Measurements from ENCODE around the gene TYMP. TPM values are rescaled to one million over a fixed set of nuclear protein-coding genes. Genes with fewer than 3 reads are reported as not detected.

The TYMP gene
- total and polyA plus RNA-seq, 2 donors (not counting 1 experiment from before 2014, with no cell fraction given) = 3.7 to 40.1 TPM

DNA sequence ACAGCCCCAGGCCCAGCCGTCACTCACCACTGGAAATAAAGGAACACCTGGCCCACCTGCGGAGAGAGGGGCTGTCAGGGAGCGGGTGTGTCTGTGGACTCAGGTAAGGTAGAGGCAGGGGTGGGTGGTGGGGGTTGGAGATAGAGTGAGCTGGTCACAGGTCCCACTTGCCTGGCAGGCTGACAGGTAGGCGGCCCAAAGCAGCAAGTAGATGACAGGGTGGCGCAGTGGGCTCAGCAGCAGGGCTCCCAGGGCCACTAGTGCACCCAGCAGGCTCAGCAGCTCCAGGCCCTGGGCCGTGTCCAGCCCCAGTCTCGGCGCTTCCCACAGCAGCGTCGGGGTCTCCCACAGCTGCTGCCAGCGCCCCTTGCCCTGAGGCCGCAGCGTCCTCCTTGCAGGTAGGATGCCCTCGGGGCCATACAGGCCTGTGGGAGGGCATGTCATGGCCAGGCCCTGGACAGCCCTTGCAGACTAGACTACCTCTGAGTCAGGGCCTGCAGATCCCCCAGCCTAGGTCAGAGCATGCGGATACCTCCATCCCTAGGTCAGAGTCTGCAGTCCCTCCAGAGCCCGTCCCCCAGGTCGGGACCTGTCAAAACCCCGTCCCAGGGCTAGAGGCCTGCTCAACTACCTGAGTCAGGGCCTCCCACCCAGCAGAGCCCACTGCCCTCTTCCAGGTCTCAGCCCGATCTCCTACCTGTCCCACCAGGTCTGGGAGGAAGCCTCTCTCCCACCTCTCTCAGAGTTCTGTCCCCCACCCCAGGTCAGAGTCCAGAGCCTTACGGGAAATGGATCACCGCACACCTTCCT, 23.0 kb downstream of the TYMP start:
- Histone ChIP-seq H3K27ac (ENCODE audit: insufficient read depth, low read length) (peak overlapping the region; percentile 86), H3K27me3 (ENCODE audit: control insufficient read depth, insufficient read depth, low read length) (no peaks in the 10 kb centered on the region), H2AFZ (ENCODE audit: low read length) (peak overlapping the region; percentile 81), H3K4me3 (replicated peaks in 1 of 4; ENCODE audit: control extremely low read depth in 1 of 4, insufficient read depth in 1 of 4, low read depth in 3 of 4, low read length in 4 of 4) (peak overlapping the region; percentile 91 to 97 (median 94)), H3K4me1 (ENCODE audit: control insufficient read depth, extremely low read depth, insufficient read depth, low read length) (peaks cover 3% of the 10 kb centered on the region), H3K79me2 (ENCODE audit: control insufficient read depth, insufficient read depth, low read length) (peaks cover 37% of the 10 kb centered on the region), H4K20me1 (ENCODE audit: control insufficient read depth, extremely low read depth, insufficient read depth, low read length) (no peaks in the 10 kb centered on the region), H3K9me3 (ENCODE audit: control insufficient read depth, insufficient read depth, low read depth, low read length) (no peaks in the 10 kb centered on the region), H3K9ac (ENCODE audit: insufficient read depth, low read length) (peak overlapping the region; percentile 81), H3K36me3 (ENCODE audit: control insufficient read depth, insufficient read depth, low read length) (peaks cover 19% of the 10 kb centered on the region), H3K4me2 (ENCODE audit: extremely low read depth, insufficient read depth, low read length) (peak overlapping the region; percentile 42)
- peak in 1 of 2 donors; percentile 3 for DNase-seq (ENCODE audit: low read depth in 2 of 2)
- TF ChIP-seq EZH2 (IDR thresholded peaks at IDR 0.05; ENCODE audit: low read length, missing control alignments) = no peak
- TF ChIP-seq, protein P1, sequence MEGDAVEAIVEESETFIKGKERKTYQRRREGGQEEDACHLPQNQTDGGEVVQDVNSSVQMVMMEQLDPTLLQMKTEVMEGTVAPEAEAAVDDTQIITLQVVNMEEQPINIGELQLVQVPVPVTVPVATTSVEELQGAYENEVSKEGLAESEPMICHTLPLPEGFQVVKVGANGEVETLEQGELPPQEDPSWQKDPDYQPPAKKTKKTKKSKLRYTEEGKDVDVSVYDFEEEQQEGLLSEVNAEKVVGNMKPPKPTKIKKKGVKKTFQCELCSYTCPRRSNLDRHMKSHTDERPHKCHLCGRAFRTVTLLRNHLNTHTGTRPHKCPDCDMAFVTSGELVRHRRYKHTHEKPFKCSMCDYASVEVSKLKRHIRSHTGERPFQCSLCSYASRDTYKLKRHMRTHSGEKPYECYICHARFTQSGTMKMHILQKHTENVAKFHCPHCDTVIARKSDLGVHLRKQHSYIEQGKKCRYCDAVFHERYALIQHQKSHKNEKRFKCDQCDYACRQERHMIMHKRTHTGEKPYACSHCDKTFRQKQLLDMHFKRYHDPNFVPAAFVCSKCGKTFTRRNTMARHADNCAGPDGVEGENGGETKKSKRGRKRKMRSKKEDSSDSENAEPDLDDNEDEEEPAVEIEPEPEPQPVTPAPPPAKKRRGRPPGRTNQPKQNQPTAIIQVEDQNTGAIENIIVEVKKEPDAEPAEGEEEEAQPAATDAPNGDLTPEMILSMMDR (conservative IDR thresholded peaks at IDR 0.05 in 1 of 2, IDR thresholded peaks at IDR 0.05 in 1 of 2; ENCODE audit: low read depth in 1 of 2, low read length in 2 of 2) = no peak

- H3K4me2 ChIP-seq (ENCODE audit: extremely low read depth, insufficient read depth, low read length) = peak overlapping the region; percentile 42
- no peak overlapping the region for H3K9ac ChIP-seq (ENCODE audit: insufficient read depth, low read length)
- no peak for DNase-seq (ENCODE audit: low read depth in 2 of 2)
- no peaks in the 10 kb centered on the region for H3K9me3 ChIP-seq (ENCODE audit: control insufficient read depth, insufficient read depth, low read depth, low read length)
- H4K20me1 ChIP-seq (ENCODE audit: control insufficient read depth, extremely low read depth, insufficient read depth, low read length) = no peaks in the 10 kb centered on the region
- no peaks in the 10 kb centered on the region for H3K27me3 ChIP-seq (ENCODE audit: control insufficient read depth, insufficient read depth, low read length)
- H3K79me2 ChIP-seq (ENCODE audit: control insufficient read depth, insufficient read depth, low read length) = peaks cover 37% of the 10 kb centered on the region
- TF ChIP-seq, protein P1 (conservative IDR thresholded peaks at IDR 0.05 in 1 of 2, IDR thresholded peaks at IDR 0.05 in 1 of 2; ENCODE audit: low read depth in 1 of 2, low read length in 2 of 2) = no peak
- no peak for TF ChIP-seq EZH2 (IDR thresholded peaks at IDR 0.05; ENCODE audit: low read length, missing control alignments)
- H3K27ac ChIP-seq (ENCODE audit: insufficient read depth, low read length) = no peak overlapping the region
- no peak overlapping the region for H2AFZ ChIP-seq (ENCODE audit: low read length)
- H3K4me3 ChIP-seq (replicated peaks in 1 of 4; ENCODE audit: control extremely low read depth in 1 of 4, insufficient read depth in 1 of 4, low read depth in 3 of 4, low read length in 4 of 4) = peak overlapping the region in 3 of 4 experiments; percentile 93 to 97 (median 94)
- peaks cover 3% of the 10 kb centered on the region for H3K4me1 ChIP-seq (ENCODE audit: control insufficient read depth, extremely low read depth, insufficient read depth, low read length)
- H3K36me3 ChIP-seq (ENCODE audit: control insufficient read depth, insufficient read depth, low read length) = peaks cover 19% of the 10 kb centered on the region
These were observed 23.8 kb downstream of the TYMP start for GRCh38 chr22:50505776-50506610.

DNA sequence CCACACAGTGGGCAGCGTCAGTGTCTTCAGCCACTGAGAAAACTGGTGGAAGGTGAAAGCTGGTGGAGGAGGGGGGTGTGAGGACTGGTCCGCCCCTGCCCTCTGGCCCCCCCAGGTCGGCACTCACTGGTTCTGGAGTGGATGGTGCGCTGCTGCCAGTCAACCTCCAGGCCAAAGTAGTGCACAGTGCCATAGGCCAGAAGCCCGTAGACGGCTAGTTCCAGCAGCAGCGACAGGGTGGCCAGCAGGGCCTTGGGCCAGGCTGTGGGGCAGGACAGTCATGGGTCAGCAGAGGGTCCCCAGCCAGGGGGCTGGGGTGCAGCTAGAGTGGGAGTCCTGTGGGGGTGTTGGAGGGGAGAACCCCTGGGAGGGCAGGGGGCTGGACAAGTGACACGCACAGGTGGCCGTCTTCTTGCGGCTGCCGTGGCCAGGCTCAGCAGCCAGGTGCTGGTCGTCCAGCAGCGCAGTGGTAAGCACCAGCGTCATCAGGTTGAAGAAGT, 24.5 kb downstream of the TYMP start:
- Histone ChIP-seq H3K27me3 (ENCODE audit: control insufficient read depth, insufficient read depth, low read length) (no peaks in the 10 kb centered on the region), H3K36me3 (ENCODE audit: control insufficient read depth, insufficient read depth, low read length) (peaks cover 19% of the 10 kb centered on the region), H3K4me1 (ENCODE audit: control insufficient read depth, extremely low read depth, insufficient read depth, low read length) (peaks cover 3% of the 10 kb centered on the region), H3K9me3 (ENCODE audit: control insufficient read depth, insufficient read depth, low read depth, low read length) (no peaks in the 10 kb centered on the region), H4K20me1 (ENCODE audit: control insufficient read depth, extremely low read depth, insufficient read depth, low read length) (no peaks in the 10 kb centered on the region), H3K4me2 (ENCODE audit: extremely low read depth, insufficient read depth, low read length) (no peak overlapping the region), H3K27ac (ENCODE audit: insufficient read depth, low read length) (no peak overlapping the region), H3K9ac (ENCODE audit: insufficient read depth, low read length) (no peak overlapping the region), H3K4me3 (replicated peaks in 1 of 4; ENCODE audit: control extremely low read depth in 1 of 4, insufficient read depth in 1 of 4, low read depth in 3 of 4, low read length in 4 of 4) (no peak overlapping the region), H2AFZ (ENCODE audit: low read length) (no peak overlapping the region), H3K79me2 (ENCODE audit: control insufficient read depth, insufficient read depth, low read length) (peaks cover 35% of the 10 kb centered on the region)
- no peak for TF ChIP-seq EZH2 (IDR thresholded peaks at IDR 0.05; ENCODE audit: low read length, missing control alignments)
- TF ChIP-seq, protein P1 (conservative IDR thresholded peaks at IDR 0.05 in 1 of 2, IDR thresholded peaks at IDR 0.05 in 1 of 2; ENCODE audit: low read depth in 1 of 2, low read length in 2 of 2) = no peak
- DNase-seq (ENCODE audit: low read depth in 2 of 2) = no peak

Measured in fibroblast of lung (primary cell).